Measurements from ENCODE around the gene FAM83B.

FAM83B gene

DNA sequence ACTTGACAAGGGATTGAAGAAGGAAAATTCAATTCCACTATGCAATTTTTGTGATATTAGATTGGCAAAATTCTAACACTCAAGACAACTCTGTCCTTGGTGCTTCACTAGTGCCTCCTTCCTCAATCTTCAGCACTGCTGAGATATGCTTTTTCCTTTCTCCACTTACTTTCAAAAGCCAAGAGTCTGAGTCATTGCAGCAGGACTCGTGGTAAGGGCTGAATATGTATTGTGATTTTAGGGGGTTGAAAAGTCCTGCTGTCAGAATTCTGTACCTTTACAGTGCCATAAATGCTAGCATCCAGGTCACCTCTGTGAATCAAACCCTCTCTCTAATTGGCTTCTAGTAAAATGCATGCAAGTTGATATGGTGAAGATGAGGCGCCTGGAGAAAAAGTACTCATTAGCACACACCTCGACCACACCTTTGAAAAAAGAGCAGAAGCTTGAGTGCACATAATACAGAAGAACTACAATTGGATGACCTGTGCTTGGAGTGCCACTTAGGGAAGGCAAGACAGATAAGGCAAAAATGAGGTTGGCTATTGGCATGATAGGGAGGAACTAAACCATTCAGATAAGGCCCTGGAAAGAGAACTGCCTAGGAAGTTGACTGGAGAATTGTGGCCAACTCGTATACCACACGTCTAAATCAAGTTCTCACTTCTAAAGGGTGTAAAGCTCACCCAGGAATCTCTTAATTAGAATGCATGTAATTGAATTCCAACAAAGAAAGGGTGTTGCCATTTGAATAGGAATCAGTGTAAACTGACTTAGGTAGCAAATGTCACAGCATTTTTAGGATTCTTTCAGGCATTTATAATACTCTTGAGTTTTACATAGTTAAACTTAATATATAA is 43.6 kb upstream of the FAM83B start:
- TF ChIP-seq MYC (IDR thresholded peaks at IDR 0.05; ENCODE audit: low read depth, low read length), result no peak
- no peak for TF ChIP-seq POLR2A (IDR thresholded peaks at IDR 0.05; ENCODE audit: extremely low read depth, insufficient read length)
- TF ChIP-seq, protein P1, sequence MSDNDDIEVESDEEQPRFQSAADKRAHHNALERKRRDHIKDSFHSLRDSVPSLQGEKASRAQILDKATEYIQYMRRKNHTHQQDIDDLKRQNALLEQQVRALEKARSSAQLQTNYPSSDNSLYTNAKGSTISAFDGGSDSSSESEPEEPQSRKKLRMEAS (IDR thresholded peaks at IDR 0.05; ENCODE audit: low read depth, low read length), result no peak
- TF ChIP-seq, protein P2, sequence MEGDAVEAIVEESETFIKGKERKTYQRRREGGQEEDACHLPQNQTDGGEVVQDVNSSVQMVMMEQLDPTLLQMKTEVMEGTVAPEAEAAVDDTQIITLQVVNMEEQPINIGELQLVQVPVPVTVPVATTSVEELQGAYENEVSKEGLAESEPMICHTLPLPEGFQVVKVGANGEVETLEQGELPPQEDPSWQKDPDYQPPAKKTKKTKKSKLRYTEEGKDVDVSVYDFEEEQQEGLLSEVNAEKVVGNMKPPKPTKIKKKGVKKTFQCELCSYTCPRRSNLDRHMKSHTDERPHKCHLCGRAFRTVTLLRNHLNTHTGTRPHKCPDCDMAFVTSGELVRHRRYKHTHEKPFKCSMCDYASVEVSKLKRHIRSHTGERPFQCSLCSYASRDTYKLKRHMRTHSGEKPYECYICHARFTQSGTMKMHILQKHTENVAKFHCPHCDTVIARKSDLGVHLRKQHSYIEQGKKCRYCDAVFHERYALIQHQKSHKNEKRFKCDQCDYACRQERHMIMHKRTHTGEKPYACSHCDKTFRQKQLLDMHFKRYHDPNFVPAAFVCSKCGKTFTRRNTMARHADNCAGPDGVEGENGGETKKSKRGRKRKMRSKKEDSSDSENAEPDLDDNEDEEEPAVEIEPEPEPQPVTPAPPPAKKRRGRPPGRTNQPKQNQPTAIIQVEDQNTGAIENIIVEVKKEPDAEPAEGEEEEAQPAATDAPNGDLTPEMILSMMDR (IDR thresholded peaks at IDR 0.05; ENCODE audit: low read depth, low read length), result no peak
- no peak for DNase-seq (ENCODE audit: low read depth)
- no peak overlapping the region for H3K4me3 ChIP-seq (ENCODE audit: low read depth, low read length)

DNA sequence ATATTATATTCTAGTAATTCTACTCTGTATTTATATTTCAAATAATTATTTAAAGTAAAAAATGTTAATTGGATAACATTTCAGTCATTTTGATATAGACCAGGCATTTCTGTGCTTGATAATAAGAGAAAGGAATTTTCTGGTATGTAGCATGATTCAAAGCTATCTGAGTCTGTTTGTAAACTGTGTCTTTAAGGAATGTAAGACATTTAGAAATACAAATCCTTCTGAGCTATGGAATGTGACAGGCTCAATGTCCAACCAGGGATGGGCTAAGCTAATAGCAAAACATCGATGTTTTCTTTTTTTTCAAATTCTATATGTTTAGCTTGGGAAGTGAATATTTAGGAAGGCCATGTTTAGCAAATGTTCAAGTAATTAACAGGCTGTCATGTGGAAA is 41.5 kb upstream of the FAM83B start:
- no peak for DNase-seq (ENCODE audit: low read depth)
- TF ChIP-seq, protein P2 (IDR thresholded peaks at IDR 0.05; ENCODE audit: low read depth, low read length), result no peak
- TF ChIP-seq POLR2A (IDR thresholded peaks at IDR 0.05; ENCODE audit: extremely low read depth, insufficient read length) (no peak), MYC (IDR thresholded peaks at IDR 0.05; ENCODE audit: low read depth, low read length) (no peak)
- TF ChIP-seq, protein P1 (IDR thresholded peaks at IDR 0.05; ENCODE audit: low read depth, low read length), result no peak
- no peak overlapping the region for H3K4me3 ChIP-seq (ENCODE audit: low read depth, low read length)

DNA sequence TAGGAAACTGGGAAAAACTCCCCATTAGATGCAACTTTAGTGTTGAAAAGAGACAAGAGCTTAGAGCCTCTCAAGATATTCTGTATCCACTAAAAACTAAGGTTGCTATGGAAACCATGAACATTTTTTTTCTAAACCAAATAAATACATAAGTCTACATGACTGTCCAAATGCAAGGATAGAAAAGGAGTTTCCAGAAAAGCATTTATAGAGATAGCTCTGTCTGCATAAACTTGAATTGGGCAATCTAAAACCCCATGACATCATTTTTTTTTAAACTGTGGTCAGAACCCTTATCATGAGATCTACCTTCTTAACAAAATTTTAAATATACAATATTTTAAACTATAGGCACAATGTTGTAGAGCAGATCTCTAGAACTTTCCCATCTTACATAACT is 36.4 kb upstream of the FAM83B start:
- H3K4me3 ChIP-seq (ENCODE audit: low read depth, low read length), result no peak overlapping the region
- TF ChIP-seq MYC (IDR thresholded peaks at IDR 0.05; ENCODE audit: low read depth, low read length) (no peak), POLR2A (IDR thresholded peaks at IDR 0.05; ENCODE audit: extremely low read depth, insufficient read length) (no peak)
- TF ChIP-seq, protein P1 (IDR thresholded peaks at IDR 0.05; ENCODE audit: low read depth, low read length), result no peak
- TF ChIP-seq, protein P2 (IDR thresholded peaks at IDR 0.05; ENCODE audit: low read depth, low read length), result no peak
- DNase-seq (ENCODE audit: low read depth), result no peak

DNA sequence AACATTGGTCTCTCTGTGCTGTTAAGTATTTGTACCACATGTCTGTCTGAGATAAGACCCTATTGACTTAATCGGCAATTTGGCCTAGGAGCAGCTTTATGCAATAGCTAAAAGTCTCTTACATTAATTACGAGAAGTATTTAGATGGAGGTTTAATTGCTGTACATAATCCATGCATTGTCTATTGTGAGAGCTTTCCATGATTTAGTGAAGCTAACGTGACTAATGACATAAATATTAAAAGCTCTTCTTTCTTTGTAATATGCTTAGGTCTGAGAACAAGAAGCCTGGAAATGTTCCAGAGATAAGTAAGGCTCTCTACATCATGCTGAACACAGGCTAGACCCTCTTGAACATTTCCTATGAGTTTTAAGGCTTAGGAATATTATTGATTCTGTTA is 32.7 kb upstream of the FAM83B start:
- no peak for DNase-seq (ENCODE audit: low read depth)
- H3K4me3 ChIP-seq (ENCODE audit: low read depth, low read length), result no peak overlapping the region
- TF ChIP-seq MYC (IDR thresholded peaks at IDR 0.05; ENCODE audit: low read depth, low read length) (no peak), POLR2A (IDR thresholded peaks at IDR 0.05; ENCODE audit: extremely low read depth, insufficient read length) (no peak)
- TF ChIP-seq, protein P2 (IDR thresholded peaks at IDR 0.05; ENCODE audit: low read depth, low read length), result no peak
- TF ChIP-seq, protein P1 (IDR thresholded peaks at IDR 0.05; ENCODE audit: low read depth, low read length), result no peak

DNA sequence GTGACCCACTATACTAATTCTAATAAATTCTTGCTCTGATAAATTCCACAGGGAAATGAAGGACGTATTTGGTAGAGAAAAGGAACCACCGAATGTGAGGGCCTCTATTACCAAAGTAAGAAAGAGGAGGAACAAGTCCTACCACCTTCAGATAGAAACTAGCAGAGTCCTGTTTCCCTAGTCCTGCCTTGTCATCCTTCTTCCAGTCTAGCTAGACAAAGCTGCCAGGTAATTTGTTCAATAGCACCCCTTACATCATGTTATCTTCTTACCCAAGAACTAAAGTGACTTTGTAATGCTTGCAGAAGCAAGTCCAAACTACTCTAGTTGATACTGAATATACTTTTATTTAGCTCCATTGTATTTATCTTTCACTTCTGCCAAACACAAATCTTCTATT is 29.3 kb upstream of the FAM83B start:
- no peak overlapping the region for H3K4me3 ChIP-seq (ENCODE audit: low read depth, low read length)
- no peak for DNase-seq (ENCODE audit: low read depth)
- TF ChIP-seq POLR2A (IDR thresholded peaks at IDR 0.05; ENCODE audit: extremely low read depth, insufficient read length) (no peak), MYC (IDR thresholded peaks at IDR 0.05; ENCODE audit: low read depth, low read length) (no peak)
- TF ChIP-seq, protein P1 (IDR thresholded peaks at IDR 0.05; ENCODE audit: low read depth, low read length), result no peak
- TF ChIP-seq, protein P2 (IDR thresholded peaks at IDR 0.05; ENCODE audit: low read depth, low read length), result no peak

Measured in NB4 (cell line).